GM04503 (cell line): ENCODE data around the gene RCL1.
"Not testable (repeated sequence)": the region's sequence is repeated elsewhere in the genome, so short reads cannot be mapped to it uniquely, and the experiment has no call there.

ENCODE experiments used
- DNase-seq: peaks from one replicate; pipeline ENCODE4 v3.0.0-alpha.2; 2012; ENCODE audit warnings: low read depth

RCL1 gene

GRCh38 chr9:4886698-4887097 is 94.0 kb downstream of the RCL1 start:
- DNase-seq: no peak

- DNase-seq: peak; percentile 56
Measured at GRCh38 chr9:4887556-4887955, 94.8 kb downstream of the RCL1 start.

GRCh38 chr9:4890242-4890641 is 97.5 kb downstream of the RCL1 start:
- no peak for DNase-seq

GRCh38 chr9:4890929-4891328 is 98.2 kb downstream of the RCL1 start:
- no peak for DNase-seq

DNA sequence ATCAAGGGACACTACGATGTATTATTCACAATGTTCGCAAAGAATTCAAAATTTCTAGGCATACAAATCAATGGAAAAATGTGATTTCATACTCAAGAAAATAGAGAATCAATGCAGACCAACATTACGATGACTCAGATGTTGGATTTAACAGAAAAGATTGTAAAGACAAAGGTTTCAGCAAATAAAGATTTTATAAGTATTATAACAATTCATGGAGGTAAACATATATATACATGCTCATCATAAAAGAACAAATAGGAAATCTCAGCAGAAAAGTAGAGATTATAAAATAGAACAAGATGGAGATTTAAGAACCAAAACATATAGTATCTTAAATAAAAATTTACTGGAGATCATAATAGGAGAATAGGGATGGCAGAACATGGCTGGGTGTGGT is 98.9 kb downstream of the RCL1 start:
- no peak for DNase-seq

DNA sequence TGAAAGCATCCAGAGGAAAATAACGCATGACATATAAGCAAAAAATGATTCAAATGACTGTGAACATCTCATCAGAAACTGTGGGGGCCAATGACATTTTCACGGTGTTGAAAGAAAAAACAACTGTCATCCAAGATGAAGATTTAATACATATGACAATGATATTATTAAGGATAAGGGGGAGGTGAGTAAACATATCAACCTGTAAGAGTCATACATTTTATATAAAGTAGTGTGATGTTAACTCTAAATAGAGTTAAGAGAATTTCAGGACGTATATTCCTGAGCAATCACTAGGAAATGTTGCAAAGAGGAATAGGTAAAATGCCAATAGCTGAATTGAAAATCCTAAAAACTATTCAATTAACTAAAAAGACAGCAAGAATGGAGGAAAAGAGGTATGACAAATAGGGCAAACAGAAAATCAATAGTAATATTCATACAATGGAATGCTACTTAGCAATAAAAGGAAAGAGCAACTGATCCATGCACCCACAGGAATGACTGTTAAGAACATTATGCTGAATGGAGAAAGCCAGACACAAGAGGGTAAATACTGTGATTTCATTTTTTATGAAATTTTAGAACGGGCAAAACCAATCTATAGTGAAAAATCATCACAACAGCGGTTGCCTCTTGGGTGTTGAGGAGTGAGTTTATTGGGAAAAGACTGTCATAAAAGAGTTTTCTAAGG is 99.9 kb downstream of the RCL1 start:
- no peak for DNase-seq

DNA sequence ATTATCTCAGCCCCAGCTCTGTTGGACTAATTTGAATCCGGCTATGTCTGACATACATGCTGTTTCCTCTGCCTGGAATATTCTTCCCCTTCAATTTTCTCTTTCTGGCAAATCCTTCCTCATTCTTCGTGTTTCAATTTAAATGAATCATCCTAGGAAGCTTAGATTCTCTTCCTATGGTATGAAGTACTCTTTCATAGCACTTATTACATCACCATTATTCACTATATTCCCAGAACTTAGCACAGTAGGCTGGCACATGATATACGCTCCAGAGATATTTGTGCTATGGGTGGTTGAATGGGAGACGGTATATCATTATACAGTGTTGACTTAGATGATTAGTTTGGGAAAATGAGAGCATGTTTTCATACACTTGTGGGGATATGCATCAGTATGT is 101.3 kb downstream of the RCL1 start:
- DNase-seq: peak; percentile 46

DNA sequence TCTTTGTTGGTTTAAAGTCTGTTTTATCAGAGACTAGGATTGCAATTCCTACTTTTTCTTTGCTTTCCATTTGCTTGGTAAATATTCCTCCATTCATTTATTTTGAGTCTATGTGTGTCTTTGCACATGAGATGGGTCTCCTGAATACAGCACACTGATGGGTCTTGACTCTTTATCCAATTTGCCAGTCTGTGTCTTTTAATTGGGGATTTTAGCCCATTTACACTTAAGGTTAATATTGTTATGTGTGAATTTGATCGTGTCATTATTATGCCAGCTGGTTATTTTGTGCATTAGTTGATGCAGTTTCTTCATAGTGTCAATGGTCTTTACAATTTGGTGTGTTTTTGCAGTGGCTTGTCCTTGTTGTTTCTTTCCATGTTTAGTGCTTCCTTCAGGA is 107.1 kb downstream of the RCL1 start:
- DNase-seq: not testable (repeated sequence)

- DNase-seq: not testable (repeated sequence)
Measured at GRCh38 chr9:4901401-4902134, 108.8 kb downstream of the RCL1 start.

- no peak for DNase-seq
Measured at GRCh38 chr9:4902135-4902475, 109.4 kb downstream of the RCL1 start.

DNA sequence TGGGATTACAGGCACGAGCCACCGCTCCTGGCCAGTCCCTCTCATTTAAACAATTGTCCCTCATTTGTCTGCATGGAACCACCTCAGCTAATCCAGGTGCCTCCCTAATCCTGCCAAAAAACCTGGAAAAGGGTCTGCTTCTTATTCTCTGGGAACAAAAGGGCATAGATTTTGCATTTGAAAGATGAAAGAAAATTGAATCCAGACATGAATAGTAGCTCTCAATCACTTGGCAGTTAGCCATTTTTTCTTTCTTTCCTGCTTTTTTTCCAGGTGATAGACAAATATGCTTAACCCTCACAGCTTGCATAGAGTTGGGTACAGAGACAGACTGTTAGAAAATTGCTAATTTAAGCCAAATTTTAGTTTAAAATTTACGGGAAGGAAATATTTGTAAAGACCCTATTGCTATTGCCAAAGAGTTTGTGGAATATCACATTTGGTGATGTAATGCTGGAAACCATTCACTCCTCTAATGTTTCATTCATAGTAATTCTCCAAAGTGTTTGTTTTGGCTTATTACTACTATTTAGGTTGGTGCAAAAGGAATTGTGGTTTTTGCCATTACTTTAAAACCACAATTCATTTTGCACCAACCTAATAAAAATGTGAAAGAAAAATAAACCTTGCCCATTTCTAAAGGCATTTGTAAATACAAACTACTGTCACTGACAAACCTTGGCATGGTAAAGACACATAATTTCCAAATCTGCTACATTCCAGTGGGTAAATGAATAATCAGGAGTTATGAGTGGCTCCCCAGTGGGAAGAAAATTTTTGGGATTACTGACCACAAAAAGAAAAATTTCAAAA is 111.8 kb downstream of the RCL1 start:
- DNase-seq: peak; percentile 88

- DNase-seq: no peak
Measured at GRCh38 chr9:4905135-4905490, 112.4 kb downstream of the RCL1 start.
